Camera-type eye (tissue), 1 donor: Measurements from ENCODE around the gene FCGBP. TPM values are rescaled to one million over a fixed set of nuclear protein-coding genes. Genes with fewer than 3 reads are reported as not detected.

Source experiments
- total RNA-seq: library from RNA; depleted of rRNA; stranded (reverse); fragments of >200 nt; gene quantifications from one replicate; pipeline ENCODE4 v1.2.3, GENCODE V29; 2014

The FCGBP gene
- 3.5 TPM for total RNA-seq

GRCh38 chr19:39934584-39935363, at the start of gene FCGBP:
FCGBP (minus strand) TSS chr19:39934634.

GRCh38 chr19:39970675-39971379, 36.4 kb upstream of the FCGBP start, which contains the start of gene PSMC4:
PSMC4 (plus strand) TSS chr19:39971165; CDS start chr19:39971203, 38 bp downstream.

Other genes with a start within 250 kb of the FCGBP start
- gene LGALS14, start 230.2 kb downstream of the FCGBP start, total RNA-seq, result not detected
- gene CLC, start 196.6 kb downstream of the FCGBP start, total RNA-seq, result not detected
- gene LEUTX, start 155.8 kb downstream of the FCGBP start, total RNA-seq, result not detected
- 29.4 TPM for gene DYRK1B, start 100.5 kb downstream of the FCGBP start, total RNA-seq
- 143 TPM for gene FBL, start 88.3 kb downstream of the FCGBP start, total RNA-seq
- 64.5 TPM for gene PSMC4, start 36.5 kb upstream of the FCGBP start, total RNA-seq
- gene ZNF546, start 62.4 kb upstream of the FCGBP start, total RNA-seq, result 19.0 TPM
- gene ZNF780B, start 121.6 kb upstream of the FCGBP start, total RNA-seq, result 61.4 TPM
- 56.6 TPM for gene ZNF780A, start 156.3 kb upstream of the FCGBP start, total RNA-seq